ENCODE results near the gene MVK.

Gene MVK

DNA sequence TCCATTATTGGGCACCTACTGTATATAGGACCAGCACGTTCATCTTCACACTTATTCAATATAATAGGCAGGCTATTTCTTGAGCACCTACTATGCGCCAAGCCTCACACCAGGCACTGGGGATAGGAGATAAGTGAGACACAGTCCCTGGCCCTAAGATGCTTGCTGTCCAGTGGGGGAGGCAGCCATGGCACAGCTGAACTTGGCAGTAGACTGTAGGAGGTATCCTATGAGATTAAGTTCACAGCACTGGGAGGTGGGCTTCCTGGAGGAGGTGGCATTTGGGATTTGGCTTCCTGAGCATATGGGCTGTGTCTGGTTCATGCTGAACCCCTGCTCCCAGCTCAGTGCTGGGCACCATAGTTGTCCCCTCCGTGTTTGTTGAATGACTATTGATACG, 65.1 kb downstream of the MVK start:
- Histone ChIP-seq H3K4me2 (ENCODE audit: low read length) (no peak overlapping the region), H3K9ac (no peak overlapping the region), H2AFZ (no peak overlapping the region), H3K4me3 (ENCODE audit: low read depth, low read length) (no peak overlapping the region), H3K79me2 (no peaks in the 10 kb centered on the region), H3K4me1 (no peaks in the 10 kb centered on the region), H3K9me3 (ENCODE audit: control insufficient read depth, low read length) (no peaks in the 10 kb centered on the region), H3K27ac (no peak overlapping the region), H3K27me3 (ENCODE audit: control insufficient read depth, insufficient read depth, low read length) (no peaks in the 10 kb centered on the region), H3K36me3 (ENCODE audit: control insufficient read depth, insufficient read depth, low read length) (no peaks in the 10 kb centered on the region)
- TF ChIP-seq, protein P1, sequence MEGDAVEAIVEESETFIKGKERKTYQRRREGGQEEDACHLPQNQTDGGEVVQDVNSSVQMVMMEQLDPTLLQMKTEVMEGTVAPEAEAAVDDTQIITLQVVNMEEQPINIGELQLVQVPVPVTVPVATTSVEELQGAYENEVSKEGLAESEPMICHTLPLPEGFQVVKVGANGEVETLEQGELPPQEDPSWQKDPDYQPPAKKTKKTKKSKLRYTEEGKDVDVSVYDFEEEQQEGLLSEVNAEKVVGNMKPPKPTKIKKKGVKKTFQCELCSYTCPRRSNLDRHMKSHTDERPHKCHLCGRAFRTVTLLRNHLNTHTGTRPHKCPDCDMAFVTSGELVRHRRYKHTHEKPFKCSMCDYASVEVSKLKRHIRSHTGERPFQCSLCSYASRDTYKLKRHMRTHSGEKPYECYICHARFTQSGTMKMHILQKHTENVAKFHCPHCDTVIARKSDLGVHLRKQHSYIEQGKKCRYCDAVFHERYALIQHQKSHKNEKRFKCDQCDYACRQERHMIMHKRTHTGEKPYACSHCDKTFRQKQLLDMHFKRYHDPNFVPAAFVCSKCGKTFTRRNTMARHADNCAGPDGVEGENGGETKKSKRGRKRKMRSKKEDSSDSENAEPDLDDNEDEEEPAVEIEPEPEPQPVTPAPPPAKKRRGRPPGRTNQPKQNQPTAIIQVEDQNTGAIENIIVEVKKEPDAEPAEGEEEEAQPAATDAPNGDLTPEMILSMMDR (IDR thresholded peaks at IDR 0.05): no peak

DNA sequence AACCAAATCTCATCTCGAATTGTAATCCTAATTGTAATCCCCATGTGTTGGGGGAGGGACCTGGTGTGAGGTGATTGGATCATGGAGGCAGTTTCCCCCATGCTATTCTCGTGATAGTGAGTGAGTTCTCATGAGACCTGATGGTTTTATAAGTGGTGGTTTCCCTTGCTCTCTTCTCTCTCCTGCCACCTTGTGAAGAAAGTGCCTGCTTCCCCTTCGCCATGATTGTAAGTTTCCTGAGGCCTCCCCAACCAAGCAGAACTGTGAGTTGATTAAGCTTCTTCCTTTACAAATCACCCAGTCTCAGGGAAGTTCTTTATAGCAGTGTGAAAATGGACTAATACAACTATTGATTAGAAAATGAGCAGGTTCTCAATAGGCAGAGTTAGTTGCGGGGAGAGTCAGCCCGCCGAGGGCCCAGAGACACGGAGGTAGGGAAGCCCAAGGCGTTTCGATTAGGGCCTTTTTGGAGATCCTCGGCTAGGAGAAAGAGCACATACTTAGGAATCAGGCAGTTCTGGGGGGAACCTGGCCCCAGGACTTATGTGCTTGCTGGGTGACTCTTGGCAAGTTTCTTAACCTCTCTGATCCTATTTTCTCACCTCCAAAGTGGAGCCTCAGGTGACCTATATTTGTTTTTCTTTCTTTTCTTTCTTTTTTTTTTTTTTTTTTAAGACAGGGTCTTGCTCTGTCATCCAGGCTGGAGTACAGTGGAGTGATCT, 65.7 kb downstream of the MVK start:
- no peaks in the 10 kb centered on the region for H3K9me3 ChIP-seq (ENCODE audit: control insufficient read depth, low read length)
- no peaks in the 10 kb centered on the region for H3K36me3 ChIP-seq (ENCODE audit: control insufficient read depth, insufficient read depth, low read length)
- H3K4me2 ChIP-seq (ENCODE audit: low read length): no peak overlapping the region
- H3K4me3 ChIP-seq (ENCODE audit: low read depth, low read length): no peak overlapping the region
- no peak overlapping the region for H3K27ac ChIP-seq
- no peaks in the 10 kb centered on the region for H3K4me1 ChIP-seq
- no peaks in the 10 kb centered on the region for H3K27me3 ChIP-seq (ENCODE audit: control insufficient read depth, insufficient read depth, low read length)
- TF ChIP-seq, protein P1 (IDR thresholded peaks at IDR 0.05): no peak
- H2AFZ ChIP-seq: no peak overlapping the region
- no peak overlapping the region for H3K9ac ChIP-seq
- no peaks in the 10 kb centered on the region for H3K79me2 ChIP-seq

DNA sequence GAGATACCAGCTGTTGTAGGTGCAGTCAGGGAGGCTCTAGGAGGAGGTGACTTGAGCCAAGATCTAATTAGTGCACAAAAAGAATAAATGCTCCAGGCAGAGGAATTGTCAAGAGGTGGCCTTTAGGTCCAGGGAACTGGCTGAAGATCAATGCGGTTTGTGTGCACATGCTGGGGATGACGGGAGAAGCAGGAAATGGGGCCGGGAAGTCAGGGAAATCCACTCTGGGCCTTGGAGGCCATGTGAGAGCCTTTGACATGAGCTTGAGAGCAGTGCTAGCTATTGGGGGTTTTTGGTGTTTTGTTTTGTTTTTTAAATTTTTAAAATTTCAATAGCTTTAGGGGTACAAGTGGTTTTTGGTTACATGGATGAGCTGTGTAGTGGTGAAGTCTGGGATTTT, 67.4 kb downstream of the MVK start:
- Histone ChIP-seq H3K9me3 (ENCODE audit: control insufficient read depth, low read length) (no peaks in the 10 kb centered on the region), H3K27ac (no peak overlapping the region), H3K4me3 (ENCODE audit: low read depth, low read length) (no peak overlapping the region), H3K27me3 (ENCODE audit: control insufficient read depth, insufficient read depth, low read length) (no peaks in the 10 kb centered on the region), H3K4me2 (ENCODE audit: low read length) (no peak overlapping the region), H3K9ac (no peak overlapping the region), H3K79me2 (no peaks in the 10 kb centered on the region), H2AFZ (no peak overlapping the region), H3K36me3 (ENCODE audit: control insufficient read depth, insufficient read depth, low read length) (no peaks in the 10 kb centered on the region), H3K4me1 (no peaks in the 10 kb centered on the region)
- TF ChIP-seq, protein P1 (IDR thresholded peaks at IDR 0.05): no peak

DNA sequence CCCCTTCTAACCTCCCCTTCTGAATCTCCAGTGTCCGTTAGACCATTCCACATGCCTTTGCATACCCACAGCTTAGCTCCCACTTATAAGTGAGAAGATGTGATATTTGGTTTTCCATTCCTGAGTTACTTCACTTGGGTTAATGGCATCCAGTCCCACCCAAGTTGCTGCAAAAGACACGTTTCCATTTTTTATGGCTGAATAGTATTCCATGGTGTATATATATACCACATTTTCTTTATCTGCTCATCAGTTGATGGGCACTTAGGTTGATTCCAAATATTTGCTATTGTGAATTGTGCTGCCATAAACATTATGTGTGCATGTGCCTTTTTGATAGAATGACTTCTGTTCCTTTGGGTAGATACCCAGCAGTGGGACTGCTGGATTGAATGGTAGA, 67.8 kb downstream of the MVK start:
- H3K4me2 ChIP-seq (ENCODE audit: low read length): no peak overlapping the region
- no peaks in the 10 kb centered on the region for H3K9me3 ChIP-seq (ENCODE audit: control insufficient read depth, low read length)
- no peak overlapping the region for H2AFZ ChIP-seq
- no peak overlapping the region for H3K4me3 ChIP-seq (ENCODE audit: low read depth, low read length)
- no peaks in the 10 kb centered on the region for H3K27me3 ChIP-seq (ENCODE audit: control insufficient read depth, insufficient read depth, low read length)
- H3K79me2 ChIP-seq: no peaks in the 10 kb centered on the region
- no peaks in the 10 kb centered on the region for H3K36me3 ChIP-seq (ENCODE audit: control insufficient read depth, insufficient read depth, low read length)
- TF ChIP-seq, protein P1 (IDR thresholded peaks at IDR 0.05): no peak
- H3K9ac ChIP-seq: no peak overlapping the region
- no peak overlapping the region for H3K27ac ChIP-seq
- no peaks in the 10 kb centered on the region for H3K4me1 ChIP-seq

DNA sequence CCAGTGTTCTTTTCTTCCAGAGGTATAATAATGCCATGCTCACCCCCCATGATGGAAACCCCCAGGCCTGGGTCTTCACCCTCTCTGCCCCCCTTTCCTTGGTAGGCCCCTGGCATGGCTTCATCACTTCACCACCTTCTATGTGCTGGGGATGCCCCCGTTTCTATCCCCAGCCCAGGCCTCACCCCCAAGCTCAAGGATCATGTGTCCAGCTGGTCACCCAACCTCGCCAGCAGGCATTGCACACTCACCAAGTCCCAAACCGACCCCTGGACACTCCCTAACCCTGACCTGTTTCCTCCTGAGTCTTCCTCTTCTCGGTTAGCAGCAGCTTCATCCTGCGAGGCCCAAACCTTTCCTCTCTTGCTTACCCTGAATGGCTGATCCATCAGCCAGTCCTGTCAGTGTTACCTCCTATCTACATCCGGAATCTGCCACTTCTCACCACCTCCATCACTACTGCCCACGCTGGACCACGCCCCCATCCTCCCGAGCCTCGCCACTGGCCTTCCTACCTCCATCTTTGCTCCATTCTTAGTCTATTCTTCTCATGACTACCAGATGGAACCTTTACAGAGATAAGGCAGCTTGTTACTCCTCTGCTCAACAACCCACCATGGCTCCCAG, 69.0 kb downstream of the MVK start:
- Histone ChIP-seq H3K4me1 (no peaks in the 10 kb centered on the region), H3K9me3 (ENCODE audit: control insufficient read depth, low read length) (no peaks in the 10 kb centered on the region)
- TF ChIP-seq, protein P1 (IDR thresholded peaks at IDR 0.05): no peak

More for the DNA sequence above, 69.0 kb downstream of the MVK start:
- Histone ChIP-seq H3K79me2 (no peaks in the 10 kb centered on the region), H3K9ac (no peak overlapping the region), H2AFZ (no peak overlapping the region), H3K27ac (no peak overlapping the region), H3K27me3 (ENCODE audit: control insufficient read depth, insufficient read depth, low read length) (no peaks in the 10 kb centered on the region), H3K4me2 (ENCODE audit: low read length) (no peak overlapping the region), H3K4me3 (ENCODE audit: low read depth, low read length) (no peak overlapping the region), H3K36me3 (ENCODE audit: control insufficient read depth, insufficient read depth, low read length) (no peaks in the 10 kb centered on the region)

All from parathyroid adenoma (tissue), 2 donors.